Adrenal gland (tissue), 12 donors: ENCODE data around the gene FXYD4. TPM values are rescaled to one million over a fixed set of nuclear protein-coding genes. Genes with fewer than 3 reads are reported as not detected.
"Not testable (repeated sequence)": the region's sequence is repeated elsewhere in the genome, so short reads cannot be mapped to it uniquely, and the experiment has no call there.

Experiments used
- DNase-seq, 7 donors: peaks; one replicate each; pipeline ENCODE4 v3.0.0-alpha.2; 2019 to 2020
- H3K27ac ChIP-seq, 5 donors: fragments of 200-600 bp; sonication (generic) in 4 of 5; 1 replicate in 3 of 5; 2 replicates in 2 of 5; pipeline versions ENCODE4 v1.5.1 to v1.8.0; 2016 to 2020; ENCODE audit warnings: mild to moderate bottlenecking in 1 of 5
- H3K27me3 ChIP-seq: fragments of 200-600 bp; 2 replicates; pipeline ENCODE4 v1.8.0; 2021
- H3K36me3 ChIP-seq, 2 donors: fragments of 200-600 bp; replicated peaks in 1 of 2; 1 replicate in 1 of 2; 2 replicates in 1 of 2; pipeline versions ENCODE4 v1.5.1 to v1.8.0; 2018 to 2022
- H3K4me1 ChIP-seq, 2 donors: fragments of 200-600 bp; replicated peaks in 1 of 2; 1 replicate in 1 of 2; 2 replicates in 1 of 2; pipeline versions ENCODE4 v1.5.1 to v1.8.0; 2018 to 2021
- H3K4me3 ChIP-seq, 4 donors: fragments of 200-600 bp; sonication (generic) in 3 of 4; one replicate each; pipeline ENCODE4 v1.5.1; 2016 to 2018
- H3K9me3 ChIP-seq, 3 donors: fragments of 200-600 bp; sonication (generic) in 1 of 3; replicated peaks in 1 of 3; 1 replicate in 2 of 3; 2 replicates in 1 of 3; pipeline versions ENCODE4 v1.5.1 to v1.8.0; 2016 to 2021
- POLR2A ChIP-seq, 2 donors: fragments of 450-650 bp; IDR thresholded peaks; one replicate each; pipeline ENCODE4 v1.6.1; 2017; ENCODE audit warnings: antibody characterized with exemption in 2 of 2, mild to moderate bottlenecking in 2 of 2, moderate library complexity in 1 of 2
- WGBS, 4 donors: extraction: QIAGEN DNeasy Blood & Tissue Kit in 2 of 4; methylation state at CpG; one replicate each; pipeline versions ENCODE4 v1.1.5 to v1.1.7; 2013 to 2017; 5-methylcytosine and 5-hydroxymethylcytosine counted together
- intact Hi-C, 2 donors: fragments of 100-400 bp; cut with DNase I; formaldehyde crosslinking; loops; one replicate each; pipeline versions ENCODE4 v1.14.1 to v1.15.0; 2022 to 2023
- polyA plus RNA-seq, 3 donors: library from polyadenylated mRNA; stranded (reverse); fragments of 200-250 nt in 2 of 3; fragments of 350-450 nt in 1 of 3; fragmentation: Illumina TruSeq in 1 of 3; extraction: RNeasy Lipid Tissue Mini Kit (QIAGEN cat#74804) in 1 of 3; gene quantifications; one replicate each; pipeline ENCODE4 v1.2.3, GENCODE V29; 2013 to 2014
- small RNA-seq, 2 donors: library from RNA; depleted of rRNA; stranded (forward); fragments of <200 nt; gene quantifications; one replicate each; pipeline ENCODE3, GENCODE V24; 2016
- total RNA-seq, 9 donors: library from RNA; depleted of rRNA in 4 of 9; stranded (reverse); fragments of >200 nt in 4 of 9; fragments of 120-200 nt in 1 of 9; fragmentation: NEBNext Ultra II Directional in 1 of 9; extraction: Animal tissue kit (Norgen Biotek cat#: 25700) in 1 of 9; gene quantifications; one replicate each; pipeline versions ENCODE4 v1.1.0 to v1.2.4, GENCODE V29; 2013 to 2023
- TF ChIP-seq, protein P1 (sequence below), 6 experiments: fragments of 450-650 bp in 4 of 6; fragments of 200-600 bp in 2 of 6; sonication (generic) in 1 of 6; IDR thresholded peaks; 1 replicate in 5 of 6; 2 replicates in 1 of 6; pipeline versions ENCODE4 v1.5.1 to v1.8.0; 2016 to 2021; ENCODE audit warnings: antibody characterized with exemption in 6 of 6, mild to moderate bottlenecking in 2 of 6, moderate library complexity in 1 of 6
- donor health status: healthy with polysubstance abuse.
- donor health status: Bipolar disorder and iron deficiency.
- donor health status: DM: yes; HTN: yes; CAD: no.
- donor health status: DM: no; HTN: no; CAD: no.
- donor health status: DM: no; HTN: no; CAD: no.
- donor health status: DM: yes; HTN: yes; CAD: no.

The FXYD4 gene
- total and polyA plus RNA-seq, 12 donors = 0.86 TPM; not detected in 11

DNA sequence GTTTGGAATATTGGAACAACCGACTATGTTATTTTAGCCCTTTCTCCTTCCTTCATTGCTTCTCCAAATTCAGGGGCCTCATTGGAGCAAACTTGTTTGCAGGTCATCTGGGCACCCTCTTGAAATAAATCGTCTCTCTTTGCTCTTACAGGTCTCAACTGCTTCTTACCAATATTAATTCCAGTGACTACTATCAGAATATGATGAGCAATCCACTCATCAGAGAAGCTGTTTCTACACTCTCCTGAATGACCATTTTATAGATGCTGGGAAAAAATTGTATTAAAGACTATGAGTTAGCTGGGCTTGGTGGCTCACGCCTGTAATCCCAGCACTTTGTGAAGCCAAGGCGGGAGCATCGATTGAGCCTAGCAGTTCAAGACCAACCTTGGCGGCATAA, 50.1 kb downstream of the FXYD4 start:
- Histone ChIP-seq H3K27ac (peak overlapping the region in 4 of 5 donors; percentile 94 to 99 (median 98)), H3K9me3 (no peaks in the 10 kb centered on the region), H3K4me3 (peak overlapping the region in 1 of 4 donors; percentile 84), H3K27me3 (no peaks in the 10 kb centered on the region), H3K36me3 (no peaks in the 10 kb centered on the region), H3K4me1 (peaks cover 5 to 8% of the 10 kb centered on the region in 2 donors)
- TF ChIP-seq POLR2A (IDR thresholded peaks at IDR 0.05) = no peak
- TF ChIP-seq, protein P1, sequence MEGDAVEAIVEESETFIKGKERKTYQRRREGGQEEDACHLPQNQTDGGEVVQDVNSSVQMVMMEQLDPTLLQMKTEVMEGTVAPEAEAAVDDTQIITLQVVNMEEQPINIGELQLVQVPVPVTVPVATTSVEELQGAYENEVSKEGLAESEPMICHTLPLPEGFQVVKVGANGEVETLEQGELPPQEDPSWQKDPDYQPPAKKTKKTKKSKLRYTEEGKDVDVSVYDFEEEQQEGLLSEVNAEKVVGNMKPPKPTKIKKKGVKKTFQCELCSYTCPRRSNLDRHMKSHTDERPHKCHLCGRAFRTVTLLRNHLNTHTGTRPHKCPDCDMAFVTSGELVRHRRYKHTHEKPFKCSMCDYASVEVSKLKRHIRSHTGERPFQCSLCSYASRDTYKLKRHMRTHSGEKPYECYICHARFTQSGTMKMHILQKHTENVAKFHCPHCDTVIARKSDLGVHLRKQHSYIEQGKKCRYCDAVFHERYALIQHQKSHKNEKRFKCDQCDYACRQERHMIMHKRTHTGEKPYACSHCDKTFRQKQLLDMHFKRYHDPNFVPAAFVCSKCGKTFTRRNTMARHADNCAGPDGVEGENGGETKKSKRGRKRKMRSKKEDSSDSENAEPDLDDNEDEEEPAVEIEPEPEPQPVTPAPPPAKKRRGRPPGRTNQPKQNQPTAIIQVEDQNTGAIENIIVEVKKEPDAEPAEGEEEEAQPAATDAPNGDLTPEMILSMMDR (IDR thresholded peaks at IDR 0.05) = no peak
- no peak for DNase-seq
- WGBS, 4 donors = 80 to 84% (median 83%) methylated on average over 6 of the region's 6 CpGs
- intact Hi-C loops = no loop called here

DNA sequence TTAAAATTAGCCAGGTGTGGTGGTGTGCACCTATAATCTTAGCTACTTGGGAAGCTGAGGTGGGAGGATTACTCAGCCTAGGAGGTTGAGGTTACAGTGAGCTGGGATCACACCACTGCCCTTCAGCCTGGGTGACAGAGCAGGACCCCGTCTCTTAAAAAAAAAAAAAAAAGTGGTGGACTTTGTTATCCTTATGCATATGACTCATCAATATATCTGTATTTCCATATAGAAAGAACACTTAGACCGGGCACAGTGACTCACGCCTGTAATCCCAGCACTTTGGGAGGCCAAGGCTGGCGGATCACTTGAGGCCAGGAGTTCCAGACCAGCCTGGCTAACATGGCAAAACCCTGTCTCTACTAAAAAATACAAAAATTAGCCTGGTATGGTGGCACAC, 50.5 kb downstream of the FXYD4 start:
- H3K27ac ChIP-seq = peak overlapping the region in 3 of 5 donors; percentile 94 to 99 (median 99)
- H3K36me3 ChIP-seq, H3K4me1 ChIP-seq, H3K4me3 ChIP-seq, H3K9me3 ChIP-seq, intact Hi-C loops, DNase-seq, H3K27me3 ChIP-seq: not testable (repeated sequence)
- 70 to 89% (median 88%) methylated on average over 3 to 4 of the region's 4 CpGs for WGBS, 4 donors

DNA sequence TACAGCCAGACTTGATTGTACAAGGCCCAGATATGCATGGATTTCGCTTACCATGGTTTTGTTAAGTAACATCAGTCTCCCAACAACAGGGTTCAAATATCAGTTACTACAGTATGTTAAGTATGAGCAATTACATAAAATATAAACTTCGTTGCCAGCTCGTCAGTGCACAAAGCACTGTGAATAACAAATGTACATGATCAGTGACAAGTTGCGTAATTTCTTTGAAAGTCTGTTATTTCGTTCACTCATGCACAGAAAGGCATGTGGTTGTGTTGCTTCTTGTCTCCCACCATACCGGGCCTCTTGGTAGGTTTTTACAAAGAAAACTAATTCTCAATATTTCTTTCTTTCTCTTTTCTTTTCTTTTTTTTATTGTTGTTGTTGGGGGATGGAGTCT, 53.0 kb downstream of the FXYD4 start:
- Histone ChIP-seq H3K27me3 (no peaks in the 10 kb centered on the region), H3K4me1 (peaks cover 5 to 8% of the 10 kb centered on the region in 2 donors), H3K27ac (no peak overlapping the region), H3K36me3 (no peaks in the 10 kb centered on the region), H3K9me3 (no peaks in the 10 kb centered on the region), H3K4me3 (no peak overlapping the region)
- WGBS, 4 donors = 85 to 92% (median 87%) methylated on average over 6 of the region's 6 CpGs
- intact Hi-C loops = no loop called here
- TF ChIP-seq POLR2A (IDR thresholded peaks at IDR 0.05) = no peak
- TF ChIP-seq, protein P1 (IDR thresholded peaks at IDR 0.05) = no peak
- no peak for DNase-seq

Small RNAs within 50 kb of the gene (small RNA-seq; reads per million reads assigned to genes)
- gene RNU6ATAC11P (0 reads per million in 2 donors), gene SNORD3J (0 reads per million in 2 donors)

Other genes starting within 250 kb of the FXYD4 start
- 10 to 100 TPM in 7 of 9 donors, 1 to 10 TPM in 2; 7.4 to 19.4 (median 13.3) TPM for gene CSGALNACT2, start 233.2 kb upstream of the FXYD4 start, total RNA-seq
- gene CSGALNACT2, start 233.2 kb upstream of the FXYD4 start, polyA plus RNA-seq = 10 to 100 TPM in 1 of 3 donors, 1 to 10 TPM in 2; 5.8 to 15.3 (median 6.5) TPM
- gene RASGEF1A, start 104.6 kb upstream of the FXYD4 start, total RNA-seq = 1 to 10 TPM; 1.0 to 8.1 (median 2.6) TPM
- gene RASGEF1A, start 104.6 kb upstream of the FXYD4 start, polyA plus RNA-seq = 10 to 100 TPM in 1 of 3 donors, 1 to 10 TPM in 1, under 1 TPM in 1; 0.98 to 11.3 (median 2.0) TPM
- 100 to 1,000 TPM; 103 to 207 (median 142) TPM for gene HNRNPF, start 37.5 kb downstream of the FXYD4 start, total RNA-seq
- gene HNRNPF, start 37.5 kb downstream of the FXYD4 start, polyA plus RNA-seq = 100 to 1,000 TPM in 1 of 3 donors, 10 to 100 TPM in 2; 48.7 to 141 (median 51.3) TPM
- 10 to 100 TPM in 1 of 9 donors, 1 to 10 TPM in 8; 2.1 to 10.1 (median 4.6) TPM for gene ZNF487, start 65.5 kb downstream of the FXYD4 start, total RNA-seq
- gene ZNF487, start 65.5 kb downstream of the FXYD4 start, polyA plus RNA-seq = 1 to 10 TPM; 7.2 to 8.6 (median 7.6) TPM
- gene ZNF239, start 203.0 kb downstream of the FXYD4 start, total RNA-seq = 1 to 10 TPM; 1.3 to 7.5 (median 2.8) TPM
- gene ZNF239, start 203.0 kb downstream of the FXYD4 start, polyA plus RNA-seq = 1 to 10 TPM; 1.9 to 6.8 (median 3.3) TPM
- gene ZNF485, start 234.8 kb downstream of the FXYD4 start, total RNA-seq = 1 to 10 TPM; 1.1 to 5.3 (median 3.2) TPM
- gene ZNF485, start 234.8 kb downstream of the FXYD4 start, polyA plus RNA-seq = 1 to 10 TPM; 2.2 to 3.8 (median 2.6) TPM